Mammary microvascular endothelial cell (primary cell): ENCODE measurements around the gene EGFL6. TPM values are rescaled to one million over a fixed set of nuclear protein-coding genes. Genes with fewer than 3 reads are reported as not detected.

Experiments
- total RNA-seq: library from RNA; depleted of rRNA; stranded (reverse); fragments of >200 nt; gene quantifications from 2 replicates; pipeline ENCODE4 v1.2.3, GENCODE V29; 2015

Gene EGFL6
- total RNA-seq: not detected in 2 replicates

GRCh38 chrX:13569479-13570260 lies at the start of gene EGFL6:
EGFL6 (plus strand) TSS chrX:13569601; CDS start chrX:13569862, 261 bp downstream.

GRCh38 chrX:13652850-13653693 lies 83.7 kb downstream of the EGFL6 start, which contains the start of gene TCEANC:
TCEANC (plus strand) TSS chrX:13653141; CDS start chrX:13662509, 9,368 bp downstream.

Other genes with a start within 250 kb of the EGFL6 start
- gene ATXN3L, start 249.5 kb upstream of the EGFL6 start, total RNA-seq: not detected in 2 replicates
- 0.40 and 0.49 TPM in 2 replicates for gene TCEANC, start 83.5 kb downstream of the EGFL6 start, total RNA-seq
- gene RAB9A, start 119.5 kb downstream of the EGFL6 start, total RNA-seq: 25.2 and 26.3 TPM in 2 replicates
- 11.2 and 12.5 TPM in 2 replicates for gene TRAPPC2, start 165.0 kb downstream of the EGFL6 start, total RNA-seq
- gene OFD1, start 165.1 kb downstream of the EGFL6 start, total RNA-seq: 5.3 TPM in 2 replicates
- 0.25 and 0.47 TPM in 2 replicates for gene GPM6B, start 247.5 kb downstream of the EGFL6 start, total RNA-seq